WTC11 (cell line): Measurements from ENCODE around the gene PCK2. TPM values are rescaled to one million over a fixed set of nuclear protein-coding genes. Genes with fewer than 3 reads are reported as not detected.

Source experiments
- ATAC-seq: fragments of 200-7000 bp; cut with Tn5 transposase; 2 replicates; pipeline ENCODE4 v1.10.0; 2021; ENCODE audit warnings: mild to moderate bottlenecking, moderate library complexity
- CTCF ChIA-PET: fragments of 300-600 bp; sonication (Branson Sonifier 250); formaldehyde crosslinking; loops from one replicate; lab custom pipeline; 2021; ENCODE audit warnings: antibody characterized with exemption; lab: Charles Lee
- POLR2A ChIA-PET: fragments of 350-600 bp; sonication (Branson Sonifier 250); formaldehyde crosslinking; loops from one replicate; lab custom pipeline; 2021; ENCODE audit warnings: antibody characterized with exemption; lab: Charles Lee
- DNase-seq: peaks from one replicate; pipeline ENCODE4 v3.0.0; 2021; ENCODE audit warnings: low spot score
- H3K27ac Mint-ChIP-seq: 2 replicates; pipeline ENCODE4 v1.8.0; 2021; ENCODE audit warnings: mixed read lengths
- H3K27me3 Mint-ChIP-seq: 2 replicates; pipeline ENCODE4 v1.8.0; 2021; ENCODE audit warnings: low read depth, mild to moderate bottlenecking, moderate library complexity, mixed read lengths
- H3K36me3 Mint-ChIP-seq: 2 replicates; pipeline ENCODE4 v1.8.0; 2021; ENCODE audit warnings: mixed read lengths
- H3K4me1 Mint-ChIP-seq: 2 replicates; pipeline ENCODE4 v1.8.0; 2022; ENCODE audit warnings: mixed read lengths
- H3K4me3 Mint-ChIP-seq: 2 replicates; pipeline ENCODE4 v1.8.0; 2021; ENCODE audit warnings: mild to moderate bottlenecking, moderate library complexity, mixed read lengths
- H3K9me3 Mint-ChIP-seq: 2 replicates; pipeline ENCODE4 v1.8.0; 2021; ENCODE audit warnings: mixed read lengths
- ATF1 ChIP-seq: sonication (generic); formaldehyde crosslinking; IDR thresholded peaks from 2 replicates; pipeline ENCODE4 v1.8.1; 2023; ENCODE audit warnings: mild to moderate bottlenecking, moderate library complexity, missing genetic modification reagents
- CREB1 ChIP-seq: sonication (generic); formaldehyde crosslinking; IDR thresholded peaks from 2 replicates; pipeline ENCODE4 v1.8.0; 2023; ENCODE audit warnings: mild to moderate bottlenecking, missing genetic modification reagents
- E2F4 ChIP-seq: sonication (generic); formaldehyde crosslinking; IDR thresholded peaks from 2 replicates; pipeline ENCODE4 v1.8.1; 2022; ENCODE audit warnings: low read depth, mild to moderate bottlenecking, moderate library complexity, missing genetic modification reagents, borderline replicate concordance
- E2F5 ChIP-seq: sonication (generic); formaldehyde crosslinking; IDR thresholded peaks from 2 replicates; pipeline ENCODE4 v1.8.1; 2022; ENCODE audit warnings: mild to moderate bottlenecking, moderate library complexity, missing genetic modification reagents
- EMX1 ChIP-seq: fragments of 250-450 bp; sonication (Bioruptor Pico); IDR thresholded peaks from 2 replicates; pipeline ENCODE4 v1.8.0; 2021; ENCODE audit warnings: mild to moderate bottlenecking
- GABPB1 ChIP-seq: sonication (generic); formaldehyde crosslinking; IDR thresholded peaks from 2 replicates; pipeline ENCODE4 v1.8.1; 2023; ENCODE audit warnings: mild to moderate bottlenecking, missing genetic modification reagents
- IRF2 ChIP-seq: sonication (generic); formaldehyde crosslinking; IDR thresholded peaks from 2 replicates; pipeline ENCODE4 v1.8.0; 2022; ENCODE audit warnings: low read depth, missing genetic modification reagents, borderline replicate concordance
- JUN ChIP-seq: sonication (generic); formaldehyde crosslinking; IDR thresholded peaks from 2 replicates; pipeline ENCODE4 v1.8.0; 2023; ENCODE audit warnings: mild to moderate bottlenecking, missing genetic modification reagents
- MYBL2 ChIP-seq: sonication (generic); formaldehyde crosslinking; IDR thresholded peaks from 2 replicates; pipeline ENCODE4 v1.8.1; 2023; ENCODE audit warnings: mild to moderate bottlenecking, moderate library complexity, missing genetic modification reagents
- NR1H2 ChIP-seq: sonication (generic); formaldehyde crosslinking; IDR thresholded peaks from 2 replicates; pipeline ENCODE4 v1.9.0; 2021; ENCODE audit warnings: mild to moderate bottlenecking, moderate library complexity, missing genetic modification reagents
- NR3C1 ChIP-seq: sonication (generic); formaldehyde crosslinking; conservative IDR thresholded peaks from 2 replicates; pipeline ENCODE4 v1.8.1; 2023; ENCODE audit warnings: low read depth, mild to moderate bottlenecking, missing genetic modification reagents
- OVOL2 ChIP-seq: fragments of 250-450 bp; sonication (Bioruptor Pico); IDR thresholded peaks from 2 replicates; pipeline ENCODE4 v1.9.0; 2021; ENCODE audit warnings: mild to moderate bottlenecking, borderline replicate concordance
- PRRX2 ChIP-seq: fragments of 250-450 bp; sonication (Bioruptor Pico); IDR thresholded peaks from 2 replicates; pipeline ENCODE4 v1.8.0; 2021; ENCODE audit warnings: mild to moderate bottlenecking
- SMAD3 ChIP-seq: sonication (generic); formaldehyde crosslinking; IDR thresholded peaks from 2 replicates; pipeline ENCODE4 v1.8.0; 2022; ENCODE audit warnings: missing genetic modification reagents, mild to moderate bottlenecking, borderline replicate concordance
- SMAD4 ChIP-seq: sonication (generic); formaldehyde crosslinking; IDR thresholded peaks from 2 replicates; pipeline ENCODE4 v1.8.0; 2022; ENCODE audit warnings: mild to moderate bottlenecking, missing genetic modification reagents
- TEAD4 ChIP-seq: sonication (generic); formaldehyde crosslinking; IDR thresholded peaks from 2 replicates; pipeline ENCODE4 v1.8.0; 2022; ENCODE audit warnings: mild to moderate bottlenecking, missing genetic modification reagents
- ZNF263 ChIP-seq: sonication (generic); formaldehyde crosslinking; IDR thresholded peaks from 2 replicates; pipeline ENCODE4 v1.8.1; 2022; ENCODE audit warnings: low read depth, mild to moderate bottlenecking, moderate library complexity, missing genetic modification reagents
- ZNF281 ChIP-seq: sonication (generic); formaldehyde crosslinking; IDR thresholded peaks from 2 replicates; pipeline ENCODE4 v1.8.0; 2023; ENCODE audit warnings: mild to moderate bottlenecking, missing genetic modification reagents
- ZSCAN18 ChIP-seq: fragments of 250-450 bp; sonication (Bioruptor Pico); IDR thresholded peaks from 2 replicates; pipeline ENCODE4 v2.1.2; 2022; ENCODE audit warnings: mild to moderate bottlenecking, moderate library complexity
- total RNA-seq: library from RNA; stranded (reverse); gene quantifications from 3 replicates; pipeline ENCODE4 v1.2.3, GENCODE V29; 2021
- TF ChIP-seq, protein P1 (sequence below): sonication (generic); formaldehyde crosslinking; IDR thresholded peaks from 2 replicates; pipeline ENCODE4 v1.8.1; 2023; ENCODE audit warnings: mild to moderate bottlenecking, missing genetic modification reagents, moderate library complexity
- TF ChIP-seq, protein P2 (sequence below): sonication (generic); formaldehyde crosslinking; IDR thresholded peaks from 2 replicates; pipeline ENCODE4 v1.8.0; 2022; ENCODE audit warnings: mild to moderate bottlenecking, missing genetic modification reagents
- TF ChIP-seq, protein P3 (sequence below): sonication (generic); formaldehyde crosslinking; conservative IDR thresholded peaks from 2 replicates; pipeline ENCODE4 v1.8.1; 2022; ENCODE audit warnings: mild to moderate bottlenecking, missing genetic modification reagents
- TF ChIP-seq, protein P4 (sequence below): sonication (generic); formaldehyde crosslinking; IDR thresholded peaks from 2 replicates; pipeline ENCODE4 v1.8.1; 2023; ENCODE audit warnings: mild to moderate bottlenecking, missing genetic modification reagents, moderate library complexity
- TF ChIP-seq, protein P5 (sequence below): fragments of 250-450 bp; sonication (Bioruptor Pico); IDR thresholded peaks from 2 replicates; pipeline ENCODE4 v1.9.0; 2021; ENCODE audit warnings: mild to moderate bottlenecking

PCK2 gene
- total RNA-seq, 1 experiment from 2014 or later, result 67.0 TPM

- TF ChIP-seq SMAD4 (CRISPR knock-in tag) (no peak), SMAD3 (no peak)
- TF ChIP-seq, all 79 proteins: peak for 8
Observed at GRCh38 chr14:24146453-24146977, 52.4 kb downstream of the PCK2 start, which contains the start of gene PSME2 (continued).

DNA sequence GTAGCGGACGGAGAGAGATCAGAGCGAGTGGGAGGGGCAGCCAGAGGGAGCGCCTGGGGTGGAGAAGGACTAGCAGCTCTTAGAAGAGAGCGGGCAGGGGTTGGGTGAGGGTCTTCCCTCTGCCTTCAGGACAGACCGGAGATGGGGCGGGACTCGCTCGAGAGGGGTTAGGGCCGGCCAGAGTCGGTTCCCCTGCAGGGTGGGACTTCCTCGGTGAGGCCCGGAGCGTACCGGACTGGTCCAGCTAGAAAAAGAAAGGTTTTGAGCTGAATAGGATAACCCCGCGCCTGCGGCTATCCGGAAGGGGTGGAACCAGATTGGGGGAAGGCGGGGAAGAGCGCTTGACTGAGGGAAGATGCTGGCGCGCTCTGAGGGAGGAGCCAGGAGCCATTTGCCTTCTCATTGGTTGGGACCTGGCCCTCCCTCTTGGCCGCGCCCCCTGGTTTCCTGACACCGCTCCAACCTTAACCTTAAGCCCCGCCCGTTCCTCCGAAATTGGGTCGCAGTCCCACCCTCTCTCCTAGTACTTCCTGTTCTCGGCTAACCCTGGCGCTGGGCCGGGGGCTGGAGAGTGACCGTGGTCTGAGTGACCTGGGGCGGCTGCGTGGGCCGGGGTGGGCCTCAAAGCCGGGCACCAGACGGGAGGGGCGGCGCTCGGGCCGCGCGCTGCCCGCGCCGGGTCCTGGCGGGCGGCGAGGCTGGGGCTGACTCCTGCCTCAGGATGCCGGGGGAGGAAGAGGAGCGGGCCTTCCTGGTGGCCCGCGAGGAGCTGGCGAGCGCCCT is 53.1 kb downstream of the PCK2 start, which contains the start of gene RNF31:
Gene RNF31, plus strand, starts transcription at position 521 of the 783 bp plus-strand sequence. Its CDS starts 201 bp downstream, at position 722.
- Mint-ChIP-seq H3K27me3 (no peaks in the 10 kb centered on the region), H3K4me1 (peaks cover 21% of the 10 kb centered on the region), H3K27ac (peak within 1 kb of the TSS; percentile 98), H3K36me3 (peaks cover 44% of the 10 kb centered on the region), H3K9me3 (no peaks in the 10 kb centered on the region), H3K4me3 (peak within 1 kb of the TSS; percentile 99)
- ChIA-PET CTCF (interaction anchor here (0.5 to 4.1 kb wide), 20 partner anchors 11 to 284 kb away, joined by 3 to 55 read pairs (median 4); partner anchors contain the start of genes DCAF11, DHRS1, IPO4 and IRF9), POLR2A (interaction anchor here (0.6 to 3.3 kb wide), 15 partner anchors 10 to 114 kb away, joined by 3 to 24 read pairs (median 4); partner anchors contain the start of genes CHMP4A, DCAF11, IRF9 and NRL)
- ATAC-seq, result peak; percentile 89
- peak; percentile 98 for DNase-seq
- TF ChIP-seq NR3C1 (CRISPR knock-in tag), result no peak
- peak; percentile 5; the same call in 1 of the 2 replicates for TF ChIP-seq GABPB1 (CRISPR knock-in tag)
- TF ChIP-seq, protein P1, sequence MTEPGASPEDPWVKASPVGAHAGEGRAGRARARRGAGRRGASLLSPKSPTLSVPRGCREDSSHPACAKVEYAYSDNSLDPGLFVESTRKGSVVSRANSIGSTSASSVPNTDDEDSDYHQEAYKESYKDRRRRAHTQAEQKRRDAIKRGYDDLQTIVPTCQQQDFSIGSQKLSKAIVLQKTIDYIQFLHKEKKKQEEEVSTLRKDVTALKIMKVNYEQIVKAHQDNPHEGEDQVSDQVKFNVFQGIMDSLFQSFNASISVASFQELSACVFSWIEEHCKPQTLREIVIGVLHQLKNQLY (CRISPR knock-in tag), result no peak
- TF ChIP-seq, protein P2, sequence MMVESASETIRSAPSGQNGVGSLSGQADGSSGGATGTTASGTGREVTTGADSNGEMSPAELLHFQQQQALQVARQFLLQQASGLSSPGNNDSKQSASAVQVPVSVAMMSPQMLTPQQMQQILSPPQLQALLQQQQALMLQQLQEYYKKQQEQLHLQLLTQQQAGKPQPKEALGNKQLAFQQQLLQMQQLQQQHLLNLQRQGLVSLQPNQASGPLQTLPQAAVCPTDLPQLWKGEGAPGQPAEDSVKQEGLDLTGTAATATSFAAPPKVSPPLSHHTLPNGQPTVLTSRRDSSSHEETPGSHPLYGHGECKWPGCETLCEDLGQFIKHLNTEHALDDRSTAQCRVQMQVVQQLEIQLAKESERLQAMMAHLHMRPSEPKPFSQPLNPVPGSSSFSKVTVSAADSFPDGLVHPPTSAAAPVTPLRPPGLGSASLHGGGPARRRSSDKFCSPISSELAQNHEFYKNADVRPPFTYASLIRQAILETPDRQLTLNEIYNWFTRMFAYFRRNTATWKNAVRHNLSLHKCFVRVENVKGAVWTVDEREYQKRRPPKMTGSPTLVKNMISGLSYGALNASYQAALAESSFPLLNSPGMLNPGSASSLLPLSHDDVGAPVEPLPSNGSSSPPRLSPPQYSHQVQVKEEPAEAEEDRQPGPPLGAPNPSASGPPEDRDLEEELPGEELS (CRISPR knock-in tag), result 0 out of 2 replicates have a peak, but pooled peaks have one; percentile 33
- TF ChIP-seq, protein P3, sequence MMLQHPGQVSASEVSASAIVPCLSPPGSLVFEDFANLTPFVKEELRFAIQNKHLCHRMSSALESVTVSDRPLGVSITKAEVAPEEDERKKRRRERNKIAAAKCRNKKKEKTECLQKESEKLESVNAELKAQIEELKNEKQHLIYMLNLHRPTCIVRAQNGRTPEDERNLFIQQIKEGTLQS (CRISPR knock-in tag), result no peak
- TF ChIP-seq OVOL2 (CRISPR knock-in tag), result no peak
- TF ChIP-seq E2F4 (CRISPR knock-in tag), result no peak
- no peak for TF ChIP-seq ZSCAN18 (CRISPR knock-in tag)
- TF ChIP-seq NR1H2 (CRISPR knock-in tag), result no peak
- no peak for TF ChIP-seq ATF1
- TF ChIP-seq E2F5 (CRISPR knock-in tag), result no peak
- TF ChIP-seq PRRX2, result no peak
- TF ChIP-seq ZNF281 (CRISPR knock-in tag), result no peak
- TF ChIP-seq TEAD4 (CRISPR knock-in tag), result no peak
- no peak for TF ChIP-seq IRF2 (CRISPR knock-in tag)
- TF ChIP-seq EMX1 (CRISPR knock-in tag), result no peak
- no peak for TF ChIP-seq CREB1
- TF ChIP-seq MYBL2 (CRISPR knock-in tag), result no peak
- TF ChIP-seq, protein P4, sequence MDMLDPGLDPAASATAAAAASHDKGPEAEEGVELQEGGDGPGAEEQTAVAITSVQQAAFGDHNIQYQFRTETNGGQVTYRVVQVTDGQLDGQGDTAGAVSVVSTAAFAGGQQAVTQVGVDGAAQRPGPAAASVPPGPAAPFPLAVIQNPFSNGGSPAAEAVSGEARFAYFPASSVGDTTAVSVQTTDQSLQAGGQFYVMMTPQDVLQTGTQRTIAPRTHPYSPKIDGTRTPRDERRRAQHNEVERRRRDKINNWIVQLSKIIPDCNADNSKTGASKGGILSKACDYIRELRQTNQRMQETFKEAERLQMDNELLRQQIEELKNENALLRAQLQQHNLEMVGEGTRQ (CRISPR knock-in tag), result no peak
- no peak for TF ChIP-seq ZNF263 (CRISPR knock-in tag)
- TF ChIP-seq JUN (CRISPR knock-in tag), result 0 out of 2 replicates have a peak, but pooled peaks have one; percentile 48
- TF ChIP-seq, protein P5, sequence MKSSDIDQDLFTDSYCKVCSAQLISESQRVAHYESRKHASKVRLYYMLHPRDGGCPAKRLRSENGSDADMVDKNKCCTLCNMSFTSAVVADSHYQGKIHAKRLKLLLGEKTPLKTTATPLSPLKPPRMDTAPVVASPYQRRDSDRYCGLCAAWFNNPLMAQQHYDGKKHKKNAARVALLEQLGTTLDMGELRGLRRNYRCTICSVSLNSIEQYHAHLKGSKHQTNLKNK, result no peak
